ENCODE measurements around the gene SP8. TPM values are rescaled to one million over a fixed set of nuclear protein-coding genes. Genes with fewer than 3 reads are reported as not detected.

Gene SP8
- total RNA-seq, 2 experiments from 2014 or later: not detected

- H3K4me3 ChIP-seq (ENCODE audit: low read length): no peak overlapping the region
- CTCF ChIA-PET: no interaction called here
- TF ChIP-seq, protein P1, sequence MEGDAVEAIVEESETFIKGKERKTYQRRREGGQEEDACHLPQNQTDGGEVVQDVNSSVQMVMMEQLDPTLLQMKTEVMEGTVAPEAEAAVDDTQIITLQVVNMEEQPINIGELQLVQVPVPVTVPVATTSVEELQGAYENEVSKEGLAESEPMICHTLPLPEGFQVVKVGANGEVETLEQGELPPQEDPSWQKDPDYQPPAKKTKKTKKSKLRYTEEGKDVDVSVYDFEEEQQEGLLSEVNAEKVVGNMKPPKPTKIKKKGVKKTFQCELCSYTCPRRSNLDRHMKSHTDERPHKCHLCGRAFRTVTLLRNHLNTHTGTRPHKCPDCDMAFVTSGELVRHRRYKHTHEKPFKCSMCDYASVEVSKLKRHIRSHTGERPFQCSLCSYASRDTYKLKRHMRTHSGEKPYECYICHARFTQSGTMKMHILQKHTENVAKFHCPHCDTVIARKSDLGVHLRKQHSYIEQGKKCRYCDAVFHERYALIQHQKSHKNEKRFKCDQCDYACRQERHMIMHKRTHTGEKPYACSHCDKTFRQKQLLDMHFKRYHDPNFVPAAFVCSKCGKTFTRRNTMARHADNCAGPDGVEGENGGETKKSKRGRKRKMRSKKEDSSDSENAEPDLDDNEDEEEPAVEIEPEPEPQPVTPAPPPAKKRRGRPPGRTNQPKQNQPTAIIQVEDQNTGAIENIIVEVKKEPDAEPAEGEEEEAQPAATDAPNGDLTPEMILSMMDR (IDR thresholded peaks at IDR 0.05): no peak
- H3K27ac ChIP-seq (ENCODE audit: low read depth in 1 of 2, low read length in 2 of 2): no peak overlapping the region
- POLR2A ChIA-PET: no interaction called here
- DNase-seq (no peak), ATAC-seq (ENCODE audit: poor library complexity) (no peak)
- Mint-ChIP-seq H3K27ac (no peak overlapping the region), H3K9me3 (no peaks in the 10 kb centered on the region), H3K36me3 (ENCODE audit: low read depth) (no peaks in the 10 kb centered on the region), H3K27me3 (peaks cover 8% of the 10 kb centered on the region), H3K4me3 (no peak overlapping the region), H3K4me1 (ENCODE audit: low read depth) (no peaks in the 10 kb centered on the region)
- H3K36me3 ChIP-seq (ENCODE audit: insufficient read depth, low read length): no peaks in the 10 kb centered on the region
- intact Hi-C loops (cut with DNase I, micrococcal nuclease): no loop called here
- no peaks in the 10 kb centered on the region for H3K27me3 ChIP-seq (ENCODE audit: control insufficient read depth in 1 of 2, insufficient read depth in 2 of 2, low read length in 2 of 2)
- H3K4me1 ChIP-seq (ENCODE audit: insufficient read depth, low read length): no peaks in the 10 kb centered on the region
- peaks cover 0 to 5% of the 10 kb centered on the region in 2 experiments for H3K9me3 ChIP-seq (ENCODE audit: control insufficient read depth in 1 of 2, insufficient read depth in 1 of 2, low read length in 2 of 2)
Observed at GRCh38 chr7:20749906-20750305, 36.8 kb downstream of the SP8 start.

- Mint-ChIP-seq H3K9me3 (no peaks in the 10 kb centered on the region), H3K27ac (no peak overlapping the region), H3K4me3 (no peak overlapping the region), H3K4me1 (ENCODE audit: low read depth) (no peaks in the 10 kb centered on the region), H3K27me3 (peaks cover 12% of the 10 kb centered on the region), H3K36me3 (ENCODE audit: low read depth) (no peaks in the 10 kb centered on the region)
- no peak for DNase-seq
- Histone ChIP-seq H3K27me3 (ENCODE audit: control insufficient read depth in 1 of 2, insufficient read depth in 2 of 2, low read length in 2 of 2) (no peaks in the 10 kb centered on the region), H3K4me1 (ENCODE audit: insufficient read depth, low read length) (no peaks in the 10 kb centered on the region), H3K36me3 (ENCODE audit: insufficient read depth, low read length) (no peaks in the 10 kb centered on the region), H3K4me3 (ENCODE audit: low read length) (no peak overlapping the region), H3K9me3 (ENCODE audit: control insufficient read depth in 1 of 2, insufficient read depth in 1 of 2, low read length in 2 of 2) (peaks cover 0 to 5% of the 10 kb centered on the region in 2 experiments), H3K27ac (ENCODE audit: low read depth in 1 of 2, low read length in 2 of 2) (no peak overlapping the region)
- intact Hi-C loops (cut with DNase I, micrococcal nuclease): no loop called here
- TF ChIP-seq, protein P1 (IDR thresholded peaks at IDR 0.05): no peak
- ATAC-seq (ENCODE audit: poor library complexity): no peak
- CTCF ChIA-PET: no interaction called here
- POLR2A ChIA-PET: no interaction called here
Observed at GRCh38 chr7:20748853-20749252, 37.8 kb downstream of the SP8 start.

GRCh38 chr7:20747001-20747400 is 39.7 kb downstream of the SP8 start:
- TF ChIP-seq, protein P1 (IDR thresholded peaks at IDR 0.05): no peak
- Histone ChIP-seq H3K27me3 (ENCODE audit: control insufficient read depth in 1 of 2, insufficient read depth in 2 of 2, low read length in 2 of 2) (no peaks in the 10 kb centered on the region), H3K27ac (ENCODE audit: low read depth in 1 of 2, low read length in 2 of 2) (no peak overlapping the region), H3K36me3 (ENCODE audit: insufficient read depth, low read length) (no peaks in the 10 kb centered on the region), H3K4me3 (ENCODE audit: low read length) (no peak overlapping the region), H3K4me1 (ENCODE audit: insufficient read depth, low read length) (no peaks in the 10 kb centered on the region), H3K9me3 (ENCODE audit: control insufficient read depth in 1 of 2, insufficient read depth in 1 of 2, low read length in 2 of 2) (peaks cover 0 to 5% of the 10 kb centered on the region in 2 experiments)
- H3K4me1 Mint-ChIP-seq (ENCODE audit: low read depth): no peaks in the 10 kb centered on the region
- H3K36me3 Mint-ChIP-seq (ENCODE audit: low read depth): no peaks in the 10 kb centered on the region
- H3K4me3 Mint-ChIP-seq: no peak overlapping the region
- intact Hi-C loops (cut with DNase I, micrococcal nuclease): no loop called here
- ChIA-PET CTCF (no interaction called here), POLR2A (no interaction called here)
- H3K27ac Mint-ChIP-seq: no peak overlapping the region
- peaks cover 12% of the 10 kb centered on the region for H3K27me3 Mint-ChIP-seq
- ATAC-seq (ENCODE audit: poor library complexity) (no peak), DNase-seq (no peak)
- no peaks in the 10 kb centered on the region for H3K9me3 Mint-ChIP-seq

All from CD4-positive, alpha-beta T cell (primary cell).